Activated CD8-positive, alpha-beta memory T cell treated with anti-CD3 and anti-CD28 coated beads, Interleukin-2, amount 50 U/mL, for 48 hours (primary cell): ENCODE measurements around the gene RFX4.

Experiments
- DNase-seq: peaks from one replicate; pipeline ENCODE4 v3.0.0-alpha.2; 2020

The RFX4 gene

GRCh38 chr12:106736051-106736957, 153.5 kb downstream of the RFX4 start:
- no peak for DNase-seq

- DNase-seq = no peak
Observed at GRCh38 chr12:106739318-106739717, 156.5 kb downstream of the RFX4 start.

- no peak for DNase-seq
Observed at GRCh38 chr12:106739815-106740530, 157.2 kb downstream of the RFX4 start.

GRCh38 chr12:106740818-106741217, 158.0 kb downstream of the RFX4 start:
- no peak for DNase-seq

- no peak for DNase-seq
Observed at GRCh38 chr12:106741247-106741646, 158.4 kb downstream of the RFX4 start.

GRCh38 chr12:106743270-106743988, 160.6 kb downstream of the RFX4 start:
- DNase-seq = no peak

GRCh38 chr12:106744600-106744999, 161.8 kb downstream of the RFX4 start:
- no peak for DNase-seq

GRCh38 chr12:106745181-106745745, 162.5 kb downstream of the RFX4 start:
- DNase-seq = no peak

- no peak for DNase-seq
Observed at GRCh38 chr12:106747973-106748436, 165.2 kb downstream of the RFX4 start.

GRCh38 chr12:106750524-106750923, 167.7 kb downstream of the RFX4 start:
- DNase-seq = no peak

- DNase-seq = peak; percentile 80
Observed at GRCh38 chr12:106753526-106753925, 170.7 kb downstream of the RFX4 start.

- DNase-seq = no peak
Observed at GRCh38 chr12:106754331-106754730, 171.5 kb downstream of the RFX4 start.

GRCh38 chr12:106757623-106758348, 175.0 kb downstream of the RFX4 start:
- DNase-seq = no peak

GRCh38 chr12:106758349-106759110, 175.7 kb downstream of the RFX4 start:
- no peak for DNase-seq

- no peak for DNase-seq
Observed at GRCh38 chr12:106759526-106760183, 176.9 kb downstream of the RFX4 start.

- no peak for DNase-seq
Observed at GRCh38 chr12:106760184-106760531, 177.4 kb downstream of the RFX4 start.

GRCh38 chr12:106764220-106764619, 181.4 kb downstream of the RFX4 start:
- DNase-seq = no peak

GRCh38 chr12:106764738-106765137, 181.9 kb downstream of the RFX4 start:
- DNase-seq = no peak

- no peak for DNase-seq
Observed at GRCh38 chr12:106766393-106766826, 183.6 kb downstream of the RFX4 start.

- DNase-seq = no peak
Observed at GRCh38 chr12:106767206-106767605, 184.4 kb downstream of the RFX4 start.
